ENCODE measurements around the gene SHCBP1L. TPM values are rescaled to one million over a fixed set of nuclear protein-coding genes. Genes with fewer than 3 reads are reported as not detected.
"Not testable (repeated sequence)": the region's sequence is repeated elsewhere in the genome, so short reads cannot be mapped to it uniquely, and the experiment has no call there.

The SHCBP1L gene
- total RNA-seq, 1 donor, result not detected

DNA sequence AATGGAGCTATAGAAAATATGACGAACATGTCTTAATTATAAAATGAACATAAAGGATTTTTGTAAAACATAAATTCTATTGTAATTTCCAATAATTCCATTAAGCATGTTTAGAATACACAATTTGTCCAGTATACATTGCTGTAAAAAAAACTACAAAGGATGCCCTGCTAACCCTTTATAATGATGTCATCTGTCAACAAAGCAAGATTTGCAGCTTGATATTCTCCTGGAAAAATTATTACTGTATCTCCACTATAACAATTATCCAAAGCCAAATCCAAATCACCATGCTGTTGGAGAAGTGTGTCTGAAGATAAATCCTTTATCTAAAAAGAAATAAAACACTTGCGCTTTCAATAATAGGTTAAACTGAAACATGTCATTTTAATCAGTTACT is 47.6 kb downstream of the SHCBP1L start:
- TF ChIP-seq, protein P1, sequence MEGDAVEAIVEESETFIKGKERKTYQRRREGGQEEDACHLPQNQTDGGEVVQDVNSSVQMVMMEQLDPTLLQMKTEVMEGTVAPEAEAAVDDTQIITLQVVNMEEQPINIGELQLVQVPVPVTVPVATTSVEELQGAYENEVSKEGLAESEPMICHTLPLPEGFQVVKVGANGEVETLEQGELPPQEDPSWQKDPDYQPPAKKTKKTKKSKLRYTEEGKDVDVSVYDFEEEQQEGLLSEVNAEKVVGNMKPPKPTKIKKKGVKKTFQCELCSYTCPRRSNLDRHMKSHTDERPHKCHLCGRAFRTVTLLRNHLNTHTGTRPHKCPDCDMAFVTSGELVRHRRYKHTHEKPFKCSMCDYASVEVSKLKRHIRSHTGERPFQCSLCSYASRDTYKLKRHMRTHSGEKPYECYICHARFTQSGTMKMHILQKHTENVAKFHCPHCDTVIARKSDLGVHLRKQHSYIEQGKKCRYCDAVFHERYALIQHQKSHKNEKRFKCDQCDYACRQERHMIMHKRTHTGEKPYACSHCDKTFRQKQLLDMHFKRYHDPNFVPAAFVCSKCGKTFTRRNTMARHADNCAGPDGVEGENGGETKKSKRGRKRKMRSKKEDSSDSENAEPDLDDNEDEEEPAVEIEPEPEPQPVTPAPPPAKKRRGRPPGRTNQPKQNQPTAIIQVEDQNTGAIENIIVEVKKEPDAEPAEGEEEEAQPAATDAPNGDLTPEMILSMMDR (IDR thresholded peaks at IDR 0.05; ENCODE audit: insufficient read depth, low read length), result no peak
- DNase-seq (ENCODE audit: low read depth), result no peak

DNA sequence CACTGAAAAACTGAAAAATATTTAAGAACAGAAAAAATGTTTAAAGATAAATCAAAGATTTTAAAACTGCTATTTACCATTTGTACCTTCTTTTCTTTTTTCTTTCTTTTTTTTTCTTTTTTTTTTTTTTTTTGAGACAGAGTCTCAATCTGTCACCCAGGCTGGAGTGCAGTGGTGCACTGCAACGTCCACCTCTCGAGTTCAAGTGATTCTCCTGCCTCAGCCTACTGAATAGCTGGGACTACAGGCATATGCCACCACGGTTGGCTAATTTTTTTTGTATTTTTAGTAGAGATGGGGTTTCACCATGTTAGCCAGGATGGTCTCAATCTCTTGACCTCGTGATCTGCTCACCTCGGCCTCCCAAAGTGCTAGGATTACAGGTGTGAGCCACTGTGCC is 51.0 kb downstream of the SHCBP1L start:
- not testable (repeated sequence) for DNase-seq (ENCODE audit: low read depth); H3K4me3 ChIP-seq (ENCODE audit: low read depth, low read length)

More for the DNA sequence above, 47.6 kb downstream of the SHCBP1L start:
- no peak overlapping the region for H3K4me3 ChIP-seq (ENCODE audit: low read depth, low read length)

DNA sequence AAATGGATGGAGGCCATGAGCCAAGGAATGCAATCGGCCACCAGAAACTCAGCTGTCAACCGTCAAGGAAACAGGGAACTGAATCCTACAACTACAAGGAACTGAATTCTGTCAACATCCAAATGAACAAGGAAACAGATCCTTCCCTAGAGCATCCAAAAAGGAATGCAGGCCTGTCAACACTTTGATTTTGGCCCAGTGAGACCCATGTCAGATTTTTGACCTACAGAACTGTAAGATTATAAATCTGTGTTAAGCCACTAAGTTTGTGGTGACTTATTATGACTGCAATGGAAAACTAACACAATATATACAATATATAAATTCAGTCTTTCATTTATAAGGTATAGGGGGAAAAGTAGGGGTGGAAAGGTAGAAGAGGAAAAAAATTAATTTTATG is 55.3 kb downstream of the SHCBP1L start:
- TF ChIP-seq, protein P1 (IDR thresholded peaks at IDR 0.05; ENCODE audit: insufficient read depth, low read length), result no peak
- no peak overlapping the region for H3K4me3 ChIP-seq (ENCODE audit: low read depth, low read length)
- no peak for DNase-seq (ENCODE audit: low read depth)

- H3K4me3 ChIP-seq (ENCODE audit: low read depth, low read length), result no peak overlapping the region
- no peak for DNase-seq (ENCODE audit: low read depth)
- TF ChIP-seq, protein P1 (IDR thresholded peaks at IDR 0.05; ENCODE audit: insufficient read depth, low read length), result no peak
These were observed 61.9 kb downstream of the SHCBP1L start for GRCh38 chr1:182890927-182891610.

- no peak overlapping the region for H3K4me3 ChIP-seq (ENCODE audit: low read depth, low read length)
- TF ChIP-seq, protein P1 (IDR thresholded peaks at IDR 0.05; ENCODE audit: insufficient read depth, low read length), result no peak
- no peak for DNase-seq (ENCODE audit: low read depth)
These were observed 63.0 kb downstream of the SHCBP1L start for GRCh38 chr1:182889997-182890396.

DNA sequence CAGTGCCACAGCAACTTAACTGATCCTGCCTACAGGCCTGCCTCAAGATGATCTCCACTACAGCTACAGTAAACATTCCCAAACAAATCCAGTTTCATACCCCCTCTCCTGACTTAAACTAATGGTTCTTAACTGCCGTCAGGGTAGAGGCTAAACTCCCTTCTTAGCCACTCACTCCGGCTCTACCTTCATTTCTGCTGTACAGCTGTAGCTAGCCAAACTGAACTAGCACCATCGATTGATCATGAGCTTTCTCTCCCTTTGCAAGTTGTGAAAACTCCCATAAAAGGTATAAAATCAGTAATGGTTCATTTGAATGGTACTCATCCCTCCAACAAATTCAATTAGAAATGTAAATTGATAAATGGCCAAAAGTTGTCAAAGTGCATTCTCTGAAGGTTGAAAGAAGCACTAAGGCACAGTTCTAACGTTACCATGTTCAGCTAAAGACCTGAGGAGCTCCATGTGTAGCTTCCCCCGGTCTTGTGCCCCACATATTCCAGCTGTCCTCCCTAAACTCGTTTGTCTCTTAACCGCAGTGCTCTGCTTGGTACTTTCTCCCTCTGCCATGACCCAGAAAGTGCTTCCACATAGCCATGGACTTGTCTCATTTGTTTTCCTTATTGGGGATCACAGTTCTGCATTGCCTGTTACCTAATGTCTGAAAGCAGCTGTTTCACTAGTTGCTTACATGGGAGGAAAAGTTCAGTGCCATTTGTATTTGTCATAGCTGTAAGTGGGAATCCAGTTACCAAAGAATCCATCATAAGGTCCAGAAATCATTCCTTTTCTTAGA is 64.0 kb downstream of the SHCBP1L start:
- TF ChIP-seq, protein P1 (IDR thresholded peaks at IDR 0.05; ENCODE audit: insufficient read depth, low read length), result no peak
- DNase-seq (ENCODE audit: low read depth), result peak; percentile 10
- H3K4me3 ChIP-seq (ENCODE audit: low read depth, low read length), result no peak overlapping the region

GRCh38 chr1:182886985-182887384 is 66.0 kb downstream of the SHCBP1L start:
- no peak for DNase-seq (ENCODE audit: low read depth)
- TF ChIP-seq, protein P1 (IDR thresholded peaks at IDR 0.05; ENCODE audit: insufficient read depth, low read length), result no peak
- H3K4me3 ChIP-seq (ENCODE audit: low read depth, low read length), result no peak overlapping the region

Data from fibroblast of the aortic adventitia (primary cell).